ENCODE data around the gene TSPAN18. TPM values are rescaled to one million over a fixed set of nuclear protein-coding genes. Genes with fewer than 3 reads are reported as not detected.

Gene TSPAN18
- total RNA-seq, 4 donors from 2014 or later, result 0.34 to 11.5 (median 2.7) TPM

GRCh38 chr11:44912270-44912987 is 185.7 kb downstream of the TSPAN18 start:
- TF ChIP-seq CTCF (IDR thresholded peaks at IDR 0.05; ENCODE audit: low read depth), result no peak

- TF ChIP-seq CTCF (IDR thresholded peaks at IDR 0.05; ENCODE audit: low read depth), result no peak
These were observed 186.7 kb downstream of the TSPAN18 start for GRCh38 chr11:44913502-44913901.

GRCh38 chr11:44914105-44914504 is 187.3 kb downstream of the TSPAN18 start:
- TF ChIP-seq CTCF (IDR thresholded peaks at IDR 0.05; ENCODE audit: low read depth), result no peak

DNA sequence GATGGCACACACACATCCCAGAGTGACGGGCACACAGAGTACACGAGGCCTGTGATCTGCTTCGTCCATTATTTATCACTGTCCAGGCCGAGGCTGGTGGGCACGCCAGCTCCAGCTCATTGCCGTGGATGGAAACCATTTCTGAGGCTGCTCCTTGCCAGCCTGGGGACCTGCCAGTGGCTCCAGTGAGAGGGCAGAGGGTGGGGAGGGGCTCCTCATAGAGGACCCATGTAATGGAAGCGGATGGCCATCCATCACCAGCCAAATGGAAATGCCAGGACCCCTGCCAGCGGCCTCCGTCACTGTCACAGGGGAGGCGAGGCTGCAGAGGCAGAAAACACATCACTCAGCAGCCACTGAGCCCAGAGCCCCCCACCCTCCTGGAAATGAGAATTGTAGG is 188.2 kb downstream of the TSPAN18 start:
- TF ChIP-seq CTCF (IDR thresholded peaks at IDR 0.05; ENCODE audit: low read depth), result no peak

DNA sequence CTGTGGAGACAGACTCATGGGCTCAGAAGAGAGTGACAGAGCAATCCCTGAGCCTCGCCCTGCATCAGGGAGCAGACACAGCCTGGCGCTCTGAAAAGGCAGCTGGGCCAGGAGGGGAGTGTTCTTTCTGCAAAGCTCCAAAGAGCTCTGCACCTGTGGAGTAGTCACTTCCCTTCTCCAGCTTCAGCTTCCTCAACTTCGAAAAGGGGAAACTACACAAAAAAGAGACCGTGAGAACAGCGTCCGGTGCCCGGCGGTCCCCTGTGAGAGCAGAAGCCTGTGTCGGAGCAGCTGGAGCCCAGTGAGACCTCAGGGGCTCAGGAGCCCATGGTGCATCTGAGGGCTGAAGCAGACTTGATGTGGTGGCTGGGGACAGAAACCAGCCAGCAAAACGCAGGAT is 188.9 kb downstream of the TSPAN18 start:
- no peak for TF ChIP-seq CTCF (IDR thresholded peaks at IDR 0.05; ENCODE audit: low read depth)

GRCh38 chr11:44916331-44916730 is 189.6 kb downstream of the TSPAN18 start:
- TF ChIP-seq CTCF (IDR thresholded peaks at IDR 0.05; ENCODE audit: low read depth), result no peak

GRCh38 chr11:44916801-44917385 is 190.1 kb downstream of the TSPAN18 start:
- TF ChIP-seq CTCF (IDR thresholded peaks at IDR 0.05; ENCODE audit: low read depth), result no peak
